Measurements from ENCODE around the gene P4HA1. TPM values are rescaled to one million over a fixed set of nuclear protein-coding genes. Genes with fewer than 3 reads are reported as not detected.

Gene P4HA1
- 71.2 and 107 TPM in 2 replicates for total RNA-seq (2014; rRNA removed; shearing (Covaris generic); ENCODE audit: low replicate concordance)

DNA sequence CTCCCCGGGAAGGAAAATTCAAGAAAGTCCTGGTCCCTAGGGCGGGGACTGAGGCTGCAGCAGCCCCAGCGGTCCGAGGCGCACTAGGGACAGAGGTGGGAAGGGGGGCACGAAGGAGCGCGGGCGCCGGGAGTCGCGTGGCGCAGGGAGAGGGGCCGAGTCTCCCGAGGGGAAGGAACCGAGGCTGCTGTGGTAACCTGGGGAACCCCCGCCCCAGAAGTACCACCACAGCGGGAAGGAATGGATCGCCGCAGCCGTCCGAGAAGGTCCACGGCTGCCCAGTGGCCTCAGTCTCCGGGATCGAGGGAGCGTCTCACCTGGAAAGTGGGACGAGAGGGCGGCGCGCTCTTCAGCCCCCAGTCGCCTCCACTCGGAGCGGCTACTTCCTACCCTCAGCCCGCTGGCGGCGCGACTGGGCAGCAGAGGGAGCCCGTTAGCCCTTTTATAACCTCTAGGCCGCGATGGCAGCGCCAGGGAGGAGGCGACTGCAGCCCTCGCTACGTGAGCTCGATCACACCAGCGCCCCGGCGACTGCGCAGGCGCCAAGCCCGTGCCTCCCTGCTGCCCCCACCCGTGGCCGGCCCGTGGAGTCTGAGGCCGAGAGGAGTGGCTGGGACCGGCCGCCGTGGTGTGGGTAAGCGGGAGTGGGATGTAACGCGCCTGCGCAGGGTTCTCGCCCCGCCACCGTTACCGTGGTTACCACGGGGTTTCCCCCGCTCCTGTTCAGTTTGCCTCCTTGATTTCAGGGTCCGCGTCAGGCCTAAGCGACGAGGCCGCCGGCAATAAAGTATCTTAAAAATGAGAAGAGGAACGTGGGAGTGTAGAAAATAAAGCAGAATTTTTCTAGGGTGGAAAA, at the start of gene P4HA1:
Gene P4HA1 (minus strand): TSS at position 418 of the 856 bp plus-strand sequence. CDS start 21,983 bp downstream, outside the sequence.
- H2AFZ ChIP-seq (ENCODE audit: low read length): peak within 1 kb of the TSS; percentile 89
- H3K79me2 ChIP-seq (ENCODE audit: low read length): peaks cover 47% of the 10 kb centered on the region
- peak within 1 kb of the TSS; percentile 95 for H3K9ac ChIP-seq (ENCODE audit: low read length)
- peak within 1 kb of the TSS; percentile 81 for H3K4me3 ChIP-seq (ENCODE audit: low read length)
- H3K36me3 ChIP-seq (ENCODE audit: insufficient read depth, low read length): 0 out of 2 replicates have a peak, but pooled peaks cover 2% of the 10 kb centered on the region
- H3K4me2 ChIP-seq (ENCODE audit: low read depth, low read length, poor library complexity, severe bottlenecking): peak within 1 kb of the TSS; percentile 91
- no peaks in the 10 kb centered on the region for H3K27me3 ChIP-seq (ENCODE audit: low read length)
- peaks cover 39% of the 10 kb centered on the region for H3K4me1 ChIP-seq (ENCODE audit: low read length)
- no peaks in the 10 kb centered on the region for H4K20me1 ChIP-seq (ENCODE audit: insufficient read depth, low read depth, low read length)
- peak within 1 kb of the TSS; percentile 84 for H3K27ac ChIP-seq (ENCODE audit: low read length)
- no peaks in the 10 kb centered on the region for H3K9me2 ChIP-seq (replicated peaks; ENCODE audit: insufficient read depth, low read length)
- H3K9me3 ChIP-seq (ENCODE audit: low read length): no peaks in the 10 kb centered on the region
- peak; percentile 99 for DNase-seq

DNA sequence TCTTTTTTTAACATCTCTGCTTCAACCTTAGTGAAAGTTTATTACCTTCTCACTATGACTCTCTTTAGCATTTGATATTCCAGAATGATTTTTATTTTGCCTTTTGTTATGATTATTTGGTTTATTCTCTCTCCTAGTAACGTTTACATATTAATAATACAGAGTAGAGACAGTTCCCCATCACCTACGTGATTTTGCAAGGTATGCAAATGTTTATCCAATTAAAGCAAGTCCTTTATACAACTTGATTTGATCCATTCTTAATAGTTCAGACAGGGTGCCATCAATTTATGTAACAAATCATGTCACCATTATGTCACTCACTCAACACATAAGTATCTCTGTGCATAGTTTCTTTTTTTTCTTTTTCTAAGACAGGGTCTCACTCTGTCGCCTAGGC, 44.9 kb upstream of the P4HA1 start:
- H3K4me1 ChIP-seq (ENCODE audit: low read length): peaks cover 25% of the 10 kb centered on the region
- no peak overlapping the region for H3K4me2 ChIP-seq (ENCODE audit: low read depth, low read length, poor library complexity, severe bottlenecking)

DNA sequence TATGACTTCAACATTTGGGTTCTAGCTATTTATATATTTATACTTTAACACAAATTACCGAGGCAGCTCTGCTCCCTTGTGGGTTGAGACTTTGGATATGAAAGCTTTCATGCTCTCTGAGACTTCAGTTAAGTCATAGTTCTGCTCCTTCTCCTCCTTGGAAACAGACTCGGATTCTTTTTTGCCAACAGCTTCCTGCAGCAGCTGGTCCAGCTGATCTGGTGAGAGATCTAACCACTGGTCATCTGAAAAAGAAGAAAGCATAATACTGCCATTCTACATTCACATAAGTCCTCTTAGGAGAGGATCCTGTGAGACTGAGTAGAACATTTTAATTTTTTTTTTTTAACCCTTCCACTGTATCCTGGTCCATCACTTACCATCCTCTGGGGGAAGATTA, 42.6 kb upstream of the P4HA1 start:
- Histone ChIP-seq H3K27ac (ENCODE audit: low read length) (no peak overlapping the region), H3K79me2 (ENCODE audit: low read length) (peaks cover 6% of the 10 kb centered on the region), H4K20me1 (ENCODE audit: insufficient read depth, low read depth, low read length) (no peaks in the 10 kb centered on the region), H3K4me2 (ENCODE audit: low read depth, low read length, poor library complexity, severe bottlenecking) (no peak overlapping the region), H3K4me3 (ENCODE audit: low read length) (no peak overlapping the region), H2AFZ (ENCODE audit: low read length) (no peak overlapping the region), H3K27me3 (ENCODE audit: low read length) (no peaks in the 10 kb centered on the region), H3K4me1 (ENCODE audit: low read length) (peaks cover 34% of the 10 kb centered on the region), H3K36me3 (ENCODE audit: insufficient read depth, low read length) (peaks cover 35% of the 10 kb centered on the region; the same call in 1 of the 2 replicates), H3K9me3 (ENCODE audit: low read length) (no peaks in the 10 kb centered on the region), H3K9me2 (replicated peaks; ENCODE audit: insufficient read depth, low read length) (no peaks in the 10 kb centered on the region), H3K9ac (ENCODE audit: low read length) (no peak overlapping the region)
- no peak for DNase-seq

More for the DNA sequence above, 44.9 kb upstream of the P4HA1 start:
- no peak overlapping the region for H3K9ac ChIP-seq (ENCODE audit: low read length)
- H3K4me3 ChIP-seq (ENCODE audit: low read length): no peak overlapping the region
- no peaks in the 10 kb centered on the region for H3K9me3 ChIP-seq (ENCODE audit: low read length)
- peaks cover 7% of the 10 kb centered on the region; the same call in 1 of the 2 replicates for H3K79me2 ChIP-seq (ENCODE audit: low read length)
- DNase-seq: no peak
- H3K27me3 ChIP-seq (ENCODE audit: low read length): no peaks in the 10 kb centered on the region
- H2AFZ ChIP-seq (ENCODE audit: low read length): no peak overlapping the region
- no peaks in the 10 kb centered on the region for H4K20me1 ChIP-seq (ENCODE audit: insufficient read depth, low read depth, low read length)
- H3K9me2 ChIP-seq (replicated peaks; ENCODE audit: insufficient read depth, low read length): no peaks in the 10 kb centered on the region
- H3K27ac ChIP-seq (ENCODE audit: low read length): no peak overlapping the region
- H3K36me3 ChIP-seq (ENCODE audit: insufficient read depth, low read length): peaks cover 19% of the 10 kb centered on the region; the same call in 1 of the 2 replicates

DNA sequence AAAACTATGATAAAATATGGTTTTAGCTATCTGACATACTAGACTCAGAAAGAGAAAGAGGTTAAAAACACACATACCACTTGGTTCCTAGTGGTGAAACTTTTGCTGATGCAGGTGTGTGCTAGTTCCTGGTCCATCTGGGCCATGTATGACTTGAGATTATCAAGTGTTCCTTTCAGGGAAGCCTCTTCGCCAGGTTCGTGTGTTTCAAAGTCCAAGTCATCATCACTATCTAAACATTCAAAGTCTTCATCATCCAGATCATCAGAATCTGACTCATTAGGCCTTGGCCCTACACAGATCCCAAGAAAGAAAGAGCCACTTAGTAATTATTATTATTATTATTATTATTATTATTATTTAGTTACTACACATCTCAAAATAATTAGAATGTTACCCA, 40.0 kb upstream of the P4HA1 start:
- no peaks in the 10 kb centered on the region for H3K9me2 ChIP-seq (replicated peaks; ENCODE audit: insufficient read depth, low read length)
- peaks cover 56% of the 10 kb centered on the region for H3K4me1 ChIP-seq (ENCODE audit: low read length)
- H3K79me2 ChIP-seq (ENCODE audit: low read length): peaks cover 3% of the 10 kb centered on the region
- H3K9ac ChIP-seq (ENCODE audit: low read length): no peak overlapping the region
- H3K36me3 ChIP-seq (ENCODE audit: insufficient read depth, low read length): peaks cover 37% of the 10 kb centered on the region; the same call in 1 of the 2 replicates
- no peak overlapping the region for H2AFZ ChIP-seq (ENCODE audit: low read length)
- no peaks in the 10 kb centered on the region for H3K9me3 ChIP-seq (ENCODE audit: low read length)
- H3K27me3 ChIP-seq (ENCODE audit: low read length): no peaks in the 10 kb centered on the region
- peaks cover 2% of the 10 kb centered on the region for H4K20me1 ChIP-seq (ENCODE audit: insufficient read depth, low read depth, low read length)
- DNase-seq: no peak
- H3K4me2 ChIP-seq (ENCODE audit: low read depth, low read length, poor library complexity, severe bottlenecking): no peak overlapping the region
- no peak overlapping the region for H3K4me3 ChIP-seq (ENCODE audit: low read length)
- H3K27ac ChIP-seq (ENCODE audit: low read length): no peak overlapping the region

DNA sequence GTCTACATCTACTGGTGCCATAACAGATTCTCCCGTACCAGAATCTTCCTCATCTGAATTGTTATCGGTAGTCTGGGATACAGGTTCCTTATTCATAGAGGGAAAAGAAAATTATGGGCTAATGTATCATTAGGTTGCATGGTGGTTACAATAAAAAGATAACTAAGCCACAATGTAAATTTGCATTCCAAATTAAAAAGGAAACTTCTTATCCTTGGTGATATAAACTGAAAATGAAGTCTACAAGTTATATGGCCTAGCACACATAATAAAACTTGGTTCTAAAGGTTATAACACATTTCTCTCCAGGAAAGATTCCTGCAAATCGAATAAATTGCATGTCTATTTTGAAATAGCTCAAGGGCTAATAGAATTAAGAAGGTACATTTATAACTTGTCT, 38.1 kb upstream of the P4HA1 start:
- Histone ChIP-seq H3K9me2 (replicated peaks; ENCODE audit: insufficient read depth, low read length) (no peaks in the 10 kb centered on the region), H3K79me2 (ENCODE audit: low read length) (peaks cover 3% of the 10 kb centered on the region), H3K27ac (ENCODE audit: low read length) (no peak overlapping the region), H2AFZ (ENCODE audit: low read length) (no peak overlapping the region), H3K4me3 (ENCODE audit: low read length) (no peak overlapping the region), H3K4me1 (ENCODE audit: low read length) (peaks cover 65% of the 10 kb centered on the region), H3K9ac (ENCODE audit: low read length) (no peak overlapping the region), H4K20me1 (ENCODE audit: insufficient read depth, low read depth, low read length) (peaks cover 10% of the 10 kb centered on the region), H3K4me2 (ENCODE audit: low read depth, low read length, poor library complexity, severe bottlenecking) (no peak overlapping the region), H3K36me3 (ENCODE audit: insufficient read depth, low read length) (peaks cover 43% of the 10 kb centered on the region; the same call in 1 of the 2 replicates), H3K9me3 (ENCODE audit: low read length) (no peaks in the 10 kb centered on the region), H3K27me3 (ENCODE audit: low read length) (no peaks in the 10 kb centered on the region)
- no peak for DNase-seq

DNA sequence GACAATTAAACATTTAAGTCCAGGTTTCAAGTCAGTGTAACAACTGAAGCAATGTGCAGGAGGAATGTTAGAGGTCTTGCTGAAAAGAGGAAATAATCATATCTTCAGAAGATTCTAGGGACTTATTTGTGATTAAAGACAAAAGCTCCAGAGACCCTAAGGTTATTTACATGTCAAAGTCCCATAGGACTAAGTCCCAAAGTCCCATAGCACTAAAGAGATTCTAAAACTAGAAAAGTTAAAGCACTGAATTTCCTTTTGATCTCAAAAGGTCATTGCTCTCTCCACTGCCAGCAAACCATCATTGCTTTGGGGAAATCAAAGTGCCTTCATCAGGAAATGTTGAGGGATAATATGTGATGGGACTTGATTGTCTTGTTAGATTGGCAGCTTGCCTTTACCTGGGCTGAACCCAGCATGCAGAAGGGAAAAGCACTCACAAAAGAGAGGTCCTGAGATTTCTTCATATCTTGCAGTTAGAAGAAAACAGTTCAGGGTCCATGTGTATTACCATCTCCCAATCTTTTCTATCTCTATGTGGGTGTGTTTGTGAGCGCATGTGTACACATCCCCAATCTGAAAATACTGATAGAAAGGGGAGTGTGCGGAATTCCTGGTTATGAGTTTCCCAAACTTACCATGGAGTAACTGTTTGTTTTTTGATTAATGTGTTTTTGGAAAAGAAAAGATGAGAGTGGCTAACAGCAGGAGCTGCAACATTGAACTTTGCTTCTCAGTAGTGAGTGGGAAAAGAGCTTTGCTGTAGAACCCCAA, 35.4 kb upstream of the P4HA1 start:
- Histone ChIP-seq H3K4me3 (ENCODE audit: low read length) (peak overlapping the region; percentile 50), H3K9ac (ENCODE audit: low read length) (0 out of 2 replicates have a peak overlapping the region, but pooled peaks have one; percentile 8), H4K20me1 (ENCODE audit: insufficient read depth, low read depth, low read length) (peaks cover 10% of the 10 kb centered on the region), H3K79me2 (ENCODE audit: low read length) (peaks cover 6% of the 10 kb centered on the region), H3K4me1 (ENCODE audit: low read length) (peaks cover 47% of the 10 kb centered on the region), H3K4me2 (ENCODE audit: low read depth, low read length, poor library complexity, severe bottlenecking) (peak overlapping the region; percentile 62), H3K36me3 (ENCODE audit: insufficient read depth, low read length) (peaks cover 40% of the 10 kb centered on the region; the same call in 1 of the 2 replicates), H3K27ac (ENCODE audit: low read length) (peak overlapping the region; percentile 58), H2AFZ (ENCODE audit: low read length) (no peak overlapping the region), H3K9me3 (ENCODE audit: low read length) (no peaks in the 10 kb centered on the region), H3K9me2 (replicated peaks; ENCODE audit: insufficient read depth, low read length) (no peaks in the 10 kb centered on the region), H3K27me3 (ENCODE audit: low read length) (no peaks in the 10 kb centered on the region)
- DNase-seq: peak; percentile 87

GRCh38 chr10:73131301-73131700, 34.6 kb upstream of the P4HA1 start:
- H3K4me3 ChIP-seq (ENCODE audit: low read length): peak overlapping the region; percentile 50
- peaks cover 38% of the 10 kb centered on the region; the same call in 1 of the 2 replicates for H3K36me3 ChIP-seq (ENCODE audit: insufficient read depth, low read length)
- H3K4me2 ChIP-seq (ENCODE audit: low read depth, low read length, poor library complexity, severe bottlenecking): peak overlapping the region; percentile 62
- peaks cover 47% of the 10 kb centered on the region for H3K4me1 ChIP-seq (ENCODE audit: low read length)
- peaks cover 10% of the 10 kb centered on the region for H4K20me1 ChIP-seq (ENCODE audit: insufficient read depth, low read depth, low read length)
- H2AFZ ChIP-seq (ENCODE audit: low read length): no peak overlapping the region
- H3K9ac ChIP-seq (ENCODE audit: low read length): no peak overlapping the region
- DNase-seq: peak; percentile 66
- H3K27ac ChIP-seq (ENCODE audit: low read length): peak overlapping the region; percentile 58
- H3K9me2 ChIP-seq (replicated peaks; ENCODE audit: insufficient read depth, low read length): no peaks in the 10 kb centered on the region
- H3K9me3 ChIP-seq (ENCODE audit: low read length): no peaks in the 10 kb centered on the region
- no peaks in the 10 kb centered on the region for H3K27me3 ChIP-seq (ENCODE audit: low read length)
- H3K79me2 ChIP-seq (ENCODE audit: low read length): peaks cover 9% of the 10 kb centered on the region

GRCh38 chr10:73126343-73126742, 29.7 kb upstream of the P4HA1 start:
- H3K9me3 ChIP-seq (ENCODE audit: low read length): no peaks in the 10 kb centered on the region
- no peak overlapping the region for H3K9ac ChIP-seq (ENCODE audit: low read length)
- no peaks in the 10 kb centered on the region for H3K27me3 ChIP-seq (ENCODE audit: low read length)

More at GRCh38 chr10:73126343-73126742, 29.7 kb upstream of the P4HA1 start:
- no peak for DNase-seq
- Histone ChIP-seq H4K20me1 (ENCODE audit: insufficient read depth, low read depth, low read length) (peaks cover 6% of the 10 kb centered on the region; the same call in 1 of the 2 replicates), H3K36me3 (ENCODE audit: insufficient read depth, low read length) (peaks cover 14% of the 10 kb centered on the region; the same call in 1 of the 2 replicates), H3K27ac (ENCODE audit: low read length) (no peak overlapping the region), H3K4me2 (ENCODE audit: low read depth, low read length, poor library complexity, severe bottlenecking) (no peak overlapping the region), H3K9me2 (replicated peaks; ENCODE audit: insufficient read depth, low read length) (no peaks in the 10 kb centered on the region), H2AFZ (ENCODE audit: low read length) (no peak overlapping the region), H3K79me2 (ENCODE audit: low read length) (0 out of 2 replicates have a peak, but pooled peaks cover 6% of the 10 kb centered on the region), H3K4me1 (ENCODE audit: low read length) (peaks cover 9% of the 10 kb centered on the region), H3K4me3 (ENCODE audit: low read length) (no peak overlapping the region)

Measured in Karpas-422 (cell line).